Stomach (tissue), 9 donors: Measurements from ENCODE around the gene SLC15A2. TPM values are rescaled to one million over a fixed set of nuclear protein-coding genes. Genes with fewer than 3 reads are reported as not detected.

Experiments
- DNase-seq, 2 donors: peaks; one replicate each; pipeline versions ENCODE4 v3.0.0 to v3.0.0-alpha.2; 2013 to 2019
- H3K27ac ChIP-seq, 5 donors: fragments of 200-600 bp in 4 of 5; sonication (generic) in 4 of 5; one replicate each; pipeline ENCODE4 v1.5.1; 2013 to 2019; ENCODE audit warnings: mild to moderate bottlenecking in 1 of 5, moderate library complexity in 1 of 5
- H3K27me3 ChIP-seq, 3 donors: fragments of 200-600 bp; sonication (generic); one replicate each; pipeline ENCODE4 v1.5.1; 2017 to 2019; ENCODE audit warnings: mixed run types in 1 of 3
- H3K36me3 ChIP-seq, 4 donors: fragments of 200-600 bp; sonication (generic); 1 replicate in 3 of 4; 2 replicates in 1 of 4; pipeline ENCODE4 v1.5.1; 2016 to 2019
- H3K4me1 ChIP-seq, 4 donors: fragments of 200-600 bp; sonication (generic); one replicate each; pipeline ENCODE4 v1.5.1; 2016 to 2019
- H3K4me3 ChIP-seq, 4 donors: fragments of 200-600 bp; sonication (generic) in 3 of 4; one replicate each; pipeline ENCODE4 v1.5.1; 2016 to 2019; ENCODE audit warnings: mild to moderate bottlenecking in 1 of 4
- H3K9me3 ChIP-seq, 4 donors: fragments of 200-600 bp; sonication (generic); one replicate each; pipeline ENCODE4 v1.5.1; 2016 to 2019
- CTCF ChIP-seq, 7 experiments: fragments of 450-650 bp in 4 of 7; fragments of 200-600 bp in 3 of 7; sonication (generic) in 3 of 7; IDR thresholded peaks; one replicate each; pipeline ENCODE4 v1.5.1; 2016 to 2019; ENCODE audit warnings: antibody characterized with exemption in 7 of 7, control low read depth in 2 of 7, mild to moderate bottlenecking in 1 of 7
- EP300 ChIP-seq: sonication (generic); formaldehyde crosslinking; IDR thresholded peaks from one replicate; pipeline ENCODE4 v1.6.1; 2017; ENCODE audit warnings: antibody characterized with exemption
- POLR2A ChIP-seq, 4 donors: fragments of 450-650 bp; IDR thresholded peaks; one replicate each; pipeline ENCODE4 v1.6.1; 2016; ENCODE audit warnings: antibody characterized with exemption in 4 of 4, control low read depth in 2 of 4, mild to moderate bottlenecking in 1 of 4, moderate library complexity in 1 of 4
- POLR2AphosphoS5 ChIP-seq, 3 donors: sonication (generic); formaldehyde crosslinking; IDR thresholded peaks; one replicate each; pipeline ENCODE4 v1.6.1; 2016; ENCODE audit warnings: antibody characterized with exemption in 3 of 3
- WGBS, 5 donors: extraction: QIAGEN DNeasy Blood & Tissue Kit in 3 of 5; methylation state at CpG; one replicate each; pipeline versions ENCODE4 v1.1.5 to v1.1.7; 2013 to 2018; 5-methylcytosine and 5-hydroxymethylcytosine counted together
- intact Hi-C: fragments of 100-400 bp; cut with DNase I; formaldehyde crosslinking; loops from one replicate; pipeline ENCODE4 v1.15.1; 2023; ENCODE audit warnings: low total_unique reads
- polyA plus RNA-seq, 3 donors: library from polyadenylated mRNA; stranded (reverse); fragments of 200-250 nt; gene quantifications; one replicate each; pipeline ENCODE4 v1.2.3, GENCODE V29; 2013
- total RNA-seq, 5 donors: library from RNA; depleted of rRNA; stranded (reverse); fragments of >200 nt; gene quantifications; one replicate each; pipeline versions ENCODE4 v1.1.0 to v1.2.3, GENCODE V29; 2014 to 2016
- donor health status: healthy with polysubstance abuse.
- donor health status: Bipolar disorder and iron deficiency.
- donor health status: healthy.

The SLC15A2 gene
- total and polyA plus RNA-seq, 8 donors, result 0.44 to 16.5 (median 5.6) TPM; not detected in 2

- Histone ChIP-seq H3K27me3 (no peaks in the 10 kb centered on the region), H3K9me3 (no peaks in the 10 kb centered on the region), H3K36me3 (peaks cover 0 to 4% (median 0%) of the 10 kb centered on the region in 4 donors), H3K4me3 (no peak overlapping the region), H3K27ac (peak overlapping the region in 1 of 5 donors; percentile 17), H3K4me1 (no peaks in the 10 kb centered on the region)
- TF ChIP-seq POLR2AphosphoS5 (IDR thresholded peaks at IDR 0.05), result no peak
- no peak for TF ChIP-seq EP300
- no peak for TF ChIP-seq POLR2A (IDR thresholded peaks at IDR 0.05)
- no peak for TF ChIP-seq CTCF (IDR thresholded peaks at IDR 0.05)
- WGBS, 5 donors, result 72 to 90% (median 80%) methylated on average over 12 of the region's 12 CpGs
- intact Hi-C loops, result no loop called here
- no peak for DNase-seq
Measured at GRCh38 chr3:121914081-121914998, 20.1 kb downstream of the SLC15A2 start.

DNA sequence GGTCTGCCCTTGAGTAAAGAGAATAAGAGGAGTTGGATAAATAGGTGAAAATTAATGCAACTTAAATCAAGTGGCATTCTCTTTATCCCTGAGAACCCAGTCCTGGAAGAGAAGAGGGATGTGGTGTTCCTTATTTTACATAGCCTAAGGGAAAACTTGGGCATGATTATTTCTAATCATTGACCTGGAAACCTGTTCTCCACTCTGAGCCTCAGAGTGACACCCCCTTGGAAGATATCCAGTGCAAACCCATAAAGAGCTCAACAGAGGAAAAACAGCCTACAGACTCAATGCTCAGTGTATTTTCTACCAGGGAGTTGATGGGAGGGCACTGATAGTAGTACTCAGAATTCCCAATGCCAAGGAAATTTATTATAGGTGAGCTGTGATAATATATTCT lies 22.0 kb downstream of the SLC15A2 start:
- no peaks in the 10 kb centered on the region for H3K9me3 ChIP-seq
- intact Hi-C loops, result no loop called here
- H3K27me3 ChIP-seq, result no peaks in the 10 kb centered on the region
- H3K27ac ChIP-seq, result no peak overlapping the region
- H3K36me3 ChIP-seq, result peaks cover 0 to 4% (median 0%) of the 10 kb centered on the region in 4 donors
- no peak for DNase-seq
- no peaks in the 10 kb centered on the region for H3K4me1 ChIP-seq
- H3K4me3 ChIP-seq, result no peak overlapping the region
- TF ChIP-seq POLR2AphosphoS5 (IDR thresholded peaks at IDR 0.05), result no peak
- no peak for TF ChIP-seq POLR2A (IDR thresholded peaks at IDR 0.05)
- no peak for TF ChIP-seq EP300
- TF ChIP-seq CTCF (IDR thresholded peaks at IDR 0.05), result no peak

DNA sequence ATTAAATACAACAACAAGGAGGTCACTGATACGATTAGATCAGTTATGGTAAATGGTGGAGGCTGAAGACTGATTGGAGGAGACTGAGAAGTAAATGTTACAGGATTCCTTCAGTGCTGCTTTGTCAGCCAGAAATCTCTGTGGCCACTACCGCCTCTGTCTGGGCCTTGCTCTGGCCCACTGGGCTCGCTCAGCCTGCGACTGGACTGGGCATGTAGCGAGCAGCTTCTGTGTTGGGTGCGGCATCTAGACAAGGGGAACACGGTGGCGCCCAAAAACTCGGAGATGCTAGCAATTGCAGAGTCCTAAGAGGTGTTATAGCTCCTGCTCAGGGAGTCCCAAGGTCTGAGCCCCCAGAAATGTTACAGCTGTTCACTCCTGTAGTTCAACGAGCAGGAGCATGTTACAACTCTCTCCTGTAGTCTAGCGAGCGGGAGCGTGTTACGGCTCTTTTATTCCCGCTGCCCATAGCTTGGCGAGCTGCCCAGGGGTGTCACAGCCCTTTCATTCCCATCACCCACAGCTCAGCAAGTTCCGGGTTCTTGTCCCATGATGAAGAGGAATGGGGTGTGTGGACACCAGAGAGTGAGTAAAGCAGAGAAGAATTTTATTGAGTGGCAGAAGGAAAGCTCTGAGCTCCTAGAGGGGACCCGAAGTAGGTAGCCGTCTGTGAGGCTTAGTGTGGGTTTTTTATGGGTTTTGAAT lies 24.7 kb downstream of the SLC15A2 start:
- DNase-seq, result peak in 1 of 2 donors; percentile 16
- Histone ChIP-seq H3K27ac (no peak overlapping the region), H3K4me1 (no peaks in the 10 kb centered on the region), H3K36me3 (peaks cover 0 to 5% (median 2%) of the 10 kb centered on the region in 4 donors), H3K4me3 (no peak overlapping the region), H3K9me3 (no peaks in the 10 kb centered on the region), H3K27me3 (no peaks in the 10 kb centered on the region)
- 79 to 93% (median 90%) methylated on average over 19 of the region's 19 CpGs for WGBS, 5 donors
- intact Hi-C loops, result no loop called here
- TF ChIP-seq POLR2AphosphoS5 (IDR thresholded peaks at IDR 0.05) (no peak), POLR2A (IDR thresholded peaks at IDR 0.05) (no peak), EP300 (no peak), CTCF (IDR thresholded peaks at IDR 0.05) (no peak)

DNA sequence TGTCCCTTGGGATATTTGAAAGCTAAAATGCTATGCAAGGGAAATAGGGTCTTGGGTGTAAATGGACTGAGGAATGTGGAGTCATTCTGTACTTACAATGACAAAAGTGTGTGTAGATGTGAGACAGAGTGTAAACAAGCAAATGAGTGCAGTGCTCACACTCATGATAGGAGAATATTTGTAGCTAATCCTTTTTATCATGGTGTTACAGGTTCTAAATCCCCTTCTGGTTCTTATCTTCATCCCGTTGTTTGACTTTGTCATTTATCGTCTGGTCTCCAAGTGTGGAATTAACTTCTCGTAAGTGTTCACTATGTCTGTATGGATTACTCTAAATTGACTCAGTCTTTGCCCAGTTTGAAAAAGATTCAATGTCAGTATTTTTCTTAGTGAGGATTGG lies 30.5 kb downstream of the SLC15A2 start:
- intact Hi-C loops, result no loop called here

More for the DNA sequence above, 30.5 kb downstream of the SLC15A2 start:
- H3K27me3 ChIP-seq, result no peaks in the 10 kb centered on the region
- TF ChIP-seq POLR2A (IDR thresholded peaks at IDR 0.05) (no peak), POLR2AphosphoS5 (IDR thresholded peaks at IDR 0.05) (no peak), EP300 (no peak), CTCF (IDR thresholded peaks at IDR 0.05) (no peak)
- no peak overlapping the region for H3K4me3 ChIP-seq
- H3K4me1 ChIP-seq, result no peaks in the 10 kb centered on the region
- H3K9me3 ChIP-seq, result no peaks in the 10 kb centered on the region
- no peak overlapping the region for H3K27ac ChIP-seq
- WGBS, 5 donors, result 31 to 52% (median 43%) methylated on average over 3 of the region's 3 CpGs
- H3K36me3 ChIP-seq, result peaks cover 0 to 22% (median 11%) of the 10 kb centered on the region in 4 donors
- no peak for DNase-seq
